Cardiac muscle cell (in vitro differentiated cells and primary cell): ENCODE data around the gene EN2. TPM values are rescaled to one million over a fixed set of nuclear protein-coding genes. Genes with fewer than 3 reads are reported as not detected.

Experiments
- DNase-seq, 2 donors: peaks; one replicate each; pipeline versions ENCODE4 v3.0.0 to v3.0.0-alpha.2; 2010 to 2017; ENCODE audit warnings: low read depth in 1 of 2, low spot score in 1 of 2
- H3K27ac ChIP-seq: fragments of 200-600 bp; sonication (generic); 2 replicates; pipeline ENCODE4 v1.5.1; 2016
- H3K27me3 ChIP-seq: fragments of 200-600 bp; sonication (generic); 2 replicates; pipeline ENCODE4 v1.6.0; 2016; ENCODE audit warnings: control low read depth
- H3K36me3 ChIP-seq: fragments of 200-600 bp; sonication (generic); 2 replicates; pipeline ENCODE4 v1.5.1; 2016; ENCODE audit warnings: control low read depth
- H3K4me1 ChIP-seq: fragments of 200-600 bp; sonication (generic); 2 replicates; pipeline ENCODE4 v1.8.1; 2017; ENCODE audit warnings: low read depth, mild to moderate bottlenecking, mixed run types
- H3K4me3 ChIP-seq: fragments of 200-600 bp; sonication (generic); 2 replicates; pipeline ENCODE4 v1.5.1; 2016; ENCODE audit warnings: mild to moderate bottlenecking
- H3K9me3 ChIP-seq: fragments of 200-600 bp; sonication (generic); 2 replicates; pipeline ENCODE4 v1.5.1; 2017; ENCODE audit warnings: low read depth, mild to moderate bottlenecking, control low read depth
- CTCF ChIP-seq: IDR thresholded peaks from 2 replicates; pipeline ENCODE4 v1.5.1; 2012; ENCODE audit warnings: low read depth, mild to moderate bottlenecking, low read length
- polyA plus RNA-seq: library from polyadenylated mRNA; unstranded; fragments of >200 nt; fragmentation: Nextera tagmentation; extraction: Ambion mirVana; gene quantifications from 2 replicates; pipeline ENCODE4 v1.2.1, GENCODE V29; 2016
- total RNA-seq: library from RNA; depleted of rRNA; stranded (reverse); fragments of >200 nt; gene quantifications from 2 replicates; pipeline ENCODE4 v1.2.3, GENCODE V29; 2016

Gene EN2
- total and polyA plus RNA-seq, 2 experiments from 2014 or later: not detected

GRCh38 chr7:155418941-155419755 is 38.8 kb upstream of the EN2 start:
- Histone ChIP-seq H3K27me3 (peaks cover 52% of the 10 kb centered on the region), H3K36me3 (no peaks in the 10 kb centered on the region), H3K4me3 (no peak overlapping the region), H3K4me1 (no peaks in the 10 kb centered on the region), H3K27ac (no peak overlapping the region), H3K9me3 (no peaks in the 10 kb centered on the region)
- DNase-seq: no peak
- TF ChIP-seq CTCF: no peak

GRCh38 chr7:155420116-155420515 is 37.8 kb upstream of the EN2 start:
- Histone ChIP-seq H3K27ac (no peak overlapping the region), H3K4me1 (no peaks in the 10 kb centered on the region), H3K9me3 (no peaks in the 10 kb centered on the region), H3K27me3 (peaks cover 57% of the 10 kb centered on the region), H3K4me3 (no peak overlapping the region), H3K36me3 (no peaks in the 10 kb centered on the region)
- TF ChIP-seq CTCF: no peak
- DNase-seq: no peak

DNA sequence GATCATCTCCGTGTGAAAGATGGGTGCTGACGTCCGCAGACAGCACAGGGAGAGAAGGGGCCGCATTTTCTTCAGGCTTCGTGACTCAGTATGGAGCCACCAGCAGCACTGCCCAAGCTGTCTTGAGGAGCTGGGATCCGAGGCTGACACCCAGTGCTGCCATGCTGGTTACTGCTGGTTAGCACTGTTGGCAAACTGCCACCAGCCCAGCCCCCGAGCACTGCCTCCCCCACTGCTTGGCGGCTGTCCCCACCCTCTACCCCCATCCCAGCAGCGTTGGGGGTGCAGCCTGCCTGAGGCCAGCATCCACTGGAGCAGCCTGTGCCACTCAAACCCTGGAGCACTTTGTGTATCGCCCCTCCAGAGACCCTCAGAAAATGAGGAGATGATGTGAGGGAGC is 35.8 kb upstream of the EN2 start:
- Histone ChIP-seq H3K27ac (no peak overlapping the region), H3K27me3 (peaks cover 73% of the 10 kb centered on the region), H3K4me1 (no peaks in the 10 kb centered on the region), H3K9me3 (no peaks in the 10 kb centered on the region), H3K36me3 (no peaks in the 10 kb centered on the region), H3K4me3 (no peak overlapping the region)
- DNase-seq: no peak
- no peak for TF ChIP-seq CTCF

- Histone ChIP-seq H3K9me3 (no peaks in the 10 kb centered on the region), H3K4me3 (no peak overlapping the region), H3K36me3 (no peaks in the 10 kb centered on the region), H3K27ac (no peak overlapping the region), H3K27me3 (peaks cover 80% of the 10 kb centered on the region), H3K4me1 (no peaks in the 10 kb centered on the region)
- DNase-seq: no peak
- TF ChIP-seq CTCF: no peak
Observed at GRCh38 chr7:155422599-155423336, 35.2 kb upstream of the EN2 start.

DNA sequence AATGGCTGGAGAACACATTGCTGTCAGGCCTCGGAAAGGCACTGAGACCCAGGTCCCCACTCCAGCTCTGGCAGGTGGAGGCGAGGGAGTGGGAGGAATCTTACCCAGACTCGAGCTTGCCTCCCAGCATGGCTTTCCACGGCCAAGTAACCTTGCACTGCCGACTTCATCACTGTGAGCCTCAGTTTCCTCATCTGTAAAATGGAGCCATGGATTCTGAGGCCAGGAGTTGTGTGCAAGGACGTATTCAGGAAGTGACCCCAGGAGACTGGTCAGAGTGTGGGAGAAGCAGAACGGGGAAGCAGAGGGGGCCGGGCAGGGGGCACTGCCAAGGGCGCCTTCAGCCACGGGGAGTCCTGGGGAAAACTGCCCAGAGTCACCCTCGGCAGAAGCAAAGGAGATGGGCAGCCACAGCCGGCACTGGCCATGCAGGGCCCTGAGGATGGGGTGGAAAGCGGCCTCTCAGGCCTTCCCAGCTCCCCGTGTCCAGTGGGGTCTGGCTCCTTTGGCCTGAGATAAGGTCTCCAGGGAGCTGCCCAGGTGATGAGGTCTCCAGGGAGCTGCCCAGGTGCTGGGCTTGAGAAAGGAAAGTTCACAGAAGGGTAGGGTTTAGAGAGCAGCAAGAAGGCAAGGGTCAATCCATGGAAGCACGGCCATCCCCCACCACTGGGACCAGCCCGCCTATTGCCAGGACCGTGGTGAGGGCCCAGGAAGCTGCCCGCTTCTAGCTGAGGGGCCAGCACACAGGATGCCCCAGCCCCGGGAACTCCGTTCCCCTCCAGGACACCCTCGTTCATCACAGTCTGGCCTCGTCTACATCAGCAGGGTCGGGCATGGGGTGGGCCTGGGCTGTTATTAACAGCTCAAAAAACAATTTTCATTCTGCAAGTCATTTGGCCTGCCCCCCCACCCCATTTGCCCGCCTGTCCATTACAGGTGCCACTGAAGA is 34.3 kb upstream of the EN2 start:
- Histone ChIP-seq H3K27me3 (peaks cover 85% of the 10 kb centered on the region), H3K9me3 (no peaks in the 10 kb centered on the region), H3K36me3 (no peaks in the 10 kb centered on the region), H3K4me1 (no peaks in the 10 kb centered on the region), H3K4me3 (no peak overlapping the region), H3K27ac (no peak overlapping the region)
- no peak for TF ChIP-seq CTCF
- DNase-seq: no peak
